ENCODE data around the gene PPP1R9A.

Gene PPP1R9A

GRCh38 chr7:94939395-94939794 is 32.0 kb downstream of the PPP1R9A start:
- DNase-seq (ENCODE audit: low read depth, low spot score): no peak
- CTCF ChIA-PET: no interaction called here
- POLR2A ChIA-PET: no interaction called here
- TF ChIP-seq CTCF (IDR thresholded peaks at IDR 0.05; ENCODE audit: insufficient read depth, low read length, missing control alignments): no peak
- no peak overlapping the region for H3K4me3 ChIP-seq (ENCODE audit: low read depth, low read length)

GRCh38 chr7:94940241-94940640 is 32.8 kb downstream of the PPP1R9A start:
- TF ChIP-seq CTCF (IDR thresholded peaks at IDR 0.05; ENCODE audit: insufficient read depth, low read length, missing control alignments): no peak
- no peak for DNase-seq (ENCODE audit: low read depth, low spot score)
- H3K4me3 ChIP-seq (ENCODE audit: low read depth, low read length): no peak overlapping the region
- ChIA-PET CTCF (no interaction called here), POLR2A (no interaction called here)

- POLR2A ChIA-PET: no interaction called here
- no peak for DNase-seq (ENCODE audit: low read depth, low spot score)
- CTCF ChIA-PET: no interaction called here
- H3K4me3 ChIP-seq (ENCODE audit: low read depth, low read length): no peak overlapping the region
- no peak for TF ChIP-seq CTCF (IDR thresholded peaks at IDR 0.05; ENCODE audit: insufficient read depth, low read length, missing control alignments)
Measured at GRCh38 chr7:94941844-94942632, 34.6 kb downstream of the PPP1R9A start.

GRCh38 chr7:94943134-94943533 is 35.7 kb downstream of the PPP1R9A start:
- H3K4me3 ChIP-seq (ENCODE audit: low read depth, low read length): no peak overlapping the region
- ChIA-PET CTCF (no interaction called here), POLR2A (no interaction called here)
- no peak for TF ChIP-seq CTCF (IDR thresholded peaks at IDR 0.05; ENCODE audit: insufficient read depth, low read length, missing control alignments)
- DNase-seq (ENCODE audit: low read depth, low spot score): no peak

- no peak overlapping the region for H3K4me3 ChIP-seq (ENCODE audit: low read depth, low read length)
- TF ChIP-seq CTCF (IDR thresholded peaks at IDR 0.05; ENCODE audit: insufficient read depth, low read length, missing control alignments): no peak
- DNase-seq (ENCODE audit: low read depth, low spot score): no peak
- POLR2A ChIA-PET: no interaction called here
- CTCF ChIA-PET: no interaction called here
Measured at GRCh38 chr7:94949532-94949931, 42.1 kb downstream of the PPP1R9A start.

- ChIA-PET CTCF (no interaction called here), POLR2A (no interaction called here)
- DNase-seq (ENCODE audit: low read depth, low spot score): no peak
- H3K4me3 ChIP-seq (ENCODE audit: low read depth, low read length): no peak overlapping the region
- no peak for TF ChIP-seq CTCF (IDR thresholded peaks at IDR 0.05; ENCODE audit: insufficient read depth, low read length, missing control alignments)
Measured at GRCh38 chr7:94955807-94956206, 48.4 kb downstream of the PPP1R9A start.
